Ishikawa (cell line): ENCODE results near the gene TMEM175.

Experiments
- CEBPB ChIP-seq: IDR thresholded peaks from 2 replicates; pipeline ENCODE4 v1.6.1; 2012
- EP300 ChIP-seq: IDR thresholded peaks from 2 replicates; pipeline ENCODE4 v1.6.1; 2012; ENCODE audit warnings: borderline replicate concordance
- MAX ChIP-seq: IDR thresholded peaks from 2 replicates; pipeline ENCODE4 v1.6.1; 2012
- RAD21 ChIP-seq: IDR thresholded peaks from 2 replicates; pipeline ENCODE4 v1.6.1; 2012; ENCODE audit warnings: low read depth
- TAF1 ChIP-seq: IDR thresholded peaks from 2 replicates; pipeline ENCODE4 v1.6.1; 2012; ENCODE audit warnings: low read depth, mild to moderate bottlenecking
- USF1 ChIP-seq: IDR thresholded peaks from 2 replicates; pipeline ENCODE4 v1.6.1; 2012
- YY1 ChIP-seq: IDR thresholded peaks from 2 replicates; pipeline ENCODE4 v1.6.1; 2012; ENCODE audit warnings: low read depth

GRCh38 chr4:925771-926500, 6.3 kb upstream of the TMEM175 start:
- TF ChIP-seq YY1 (no peak), MAX (no peak), TAF1 (no peak), EP300 (no peak), RAD21 (no peak), USF1 (no peak), CEBPB (no peak)
